Measurements from ENCODE around the gene TSTD1. TPM values are rescaled to one million over a fixed set of nuclear protein-coding genes. Genes with fewer than 3 reads are reported as not detected.

TSTD1 gene
- polyA plus RNA-seq, 3 donors, result 61.6 to 79.0 (median 67.7) TPM

Other genes with a start within 250 kb of the TSTD1 start
- under 1 TPM; 0.07 to 0.20 (median 0.14) TPM for gene LY9, start 242.8 kb downstream of the TSTD1 start, polyA plus RNA-seq (ENCODE audit: insufficient read length in 3 of 3)
- under 1 TPM; 0.22 to 0.43 (median 0.23) TPM for gene CD244, start 176.1 kb downstream of the TSTD1 start, polyA plus RNA-seq (ENCODE audit: insufficient read length in 3 of 3)
- 1 to 10 TPM; 1.4 to 5.1 (median 2.7) TPM for gene ITLN1, start 153.8 kb downstream of the TSTD1 start, polyA plus RNA-seq (ENCODE audit: insufficient read length in 3 of 3)
- gene ITLN2, start 84.2 kb downstream of the TSTD1 start, polyA plus RNA-seq (ENCODE audit: insufficient read length in 3 of 3), result under 1 TPM in 1 of 3 donors, not detected in 2; 0.10 TPM
- gene F11R, start 17.8 kb downstream of the TSTD1 start, polyA plus RNA-seq (ENCODE audit: insufficient read length in 3 of 3), result 100 to 1,000 TPM in 1 of 3 donors, 10 to 100 TPM in 2; 79.3 to 103 (median 89.2) TPM
- 10 to 100 TPM; 59.2 to 64.1 (median 63.6) TPM for gene USF1, start 7.0 kb upstream of the TSTD1 start, polyA plus RNA-seq (ENCODE audit: insufficient read length in 3 of 3)
- 1 to 10 TPM; 1.9 to 2.8 (median 2.4) TPM for gene ARHGAP30, start 30.9 kb upstream of the TSTD1 start, polyA plus RNA-seq (ENCODE audit: insufficient read length in 3 of 3)
- 1 to 10 TPM; 3.9 to 4.8 (median 4.4) TPM for gene NECTIN4, start 50.6 kb upstream of the TSTD1 start, polyA plus RNA-seq (ENCODE audit: insufficient read length in 3 of 3)
- gene KLHDC9, start 59.4 kb upstream of the TSTD1 start, polyA plus RNA-seq (ENCODE audit: insufficient read length in 3 of 3), result 10 to 100 TPM; 17.1 to 20.3 (median 19.0) TPM
- gene PFDN2, start 79.1 kb upstream of the TSTD1 start, polyA plus RNA-seq (ENCODE audit: insufficient read length in 3 of 3), result 10 to 100 TPM; 68.8 to 96.1 (median 69.5) TPM
- gene NIT1, start 79.1 kb upstream of the TSTD1 start, polyA plus RNA-seq (ENCODE audit: insufficient read length in 3 of 3), result 10 to 100 TPM; 51.9 to 57.2 (median 55.1) TPM
- gene DEDD, start 93.7 kb upstream of the TSTD1 start, polyA plus RNA-seq (ENCODE audit: insufficient read length in 3 of 3), result 10 to 100 TPM; 50.3 to 58.0 (median 57.8) TPM
- gene UFC1, start 115.0 kb upstream of the TSTD1 start, polyA plus RNA-seq (ENCODE audit: insufficient read length in 3 of 3), result 100 to 1,000 TPM; 123 to 161 (median 140) TPM
- gene USP21, start 120.5 kb upstream of the TSTD1 start, polyA plus RNA-seq (ENCODE audit: insufficient read length in 3 of 3), result 10 to 100 TPM; 49.0 to 52.6 (median 52.5) TPM
- 10 to 100 TPM; 38.3 to 58.6 (median 57.3) TPM for gene PPOX, start 127.5 kb upstream of the TSTD1 start, polyA plus RNA-seq (ENCODE audit: insufficient read length in 3 of 3)
- gene B4GALT3, start 138.5 kb upstream of the TSTD1 start, polyA plus RNA-seq (ENCODE audit: insufficient read length in 3 of 3), result 10 to 100 TPM; 41.4 to 47.2 (median 44.1) TPM
- under 1 TPM; 0.73 to 0.88 (median 0.86) TPM for gene ADAMTS4, start 160.1 kb upstream of the TSTD1 start, polyA plus RNA-seq (ENCODE audit: insufficient read length in 3 of 3)
- 100 to 1,000 TPM; 189 to 208 (median 198) TPM for gene NDUFS2, start 163.4 kb upstream of the TSTD1 start, polyA plus RNA-seq (ENCODE audit: insufficient read length in 3 of 3)
- gene FCER1G, start 176.3 kb upstream of the TSTD1 start, polyA plus RNA-seq (ENCODE audit: insufficient read length in 3 of 3), result 10 to 100 TPM in 2 of 3 donors, 1 to 10 TPM in 1; 9.8 to 13.9 (median 10.2) TPM
- under 1 TPM in 1 of 3 donors, not detected in 2; 0.46 TPM for gene APOA2, start 184.7 kb upstream of the TSTD1 start, polyA plus RNA-seq (ENCODE audit: insufficient read length in 3 of 3)
- gene TOMM40L, start 187.1 kb upstream of the TSTD1 start, polyA plus RNA-seq (ENCODE audit: insufficient read length in 3 of 3), result 10 to 100 TPM; 14.3 to 16.5 (median 14.4) TPM
- gene NR1I3, start 199.2 kb upstream of the TSTD1 start, polyA plus RNA-seq (ENCODE audit: insufficient read length in 3 of 3), result 1 to 10 TPM; 2.8 to 4.6 (median 3.2) TPM
- gene PCP4L1, start 219.8 kb upstream of the TSTD1 start, polyA plus RNA-seq (ENCODE audit: insufficient read length in 3 of 3), result 1 to 10 TPM; 1.1 to 1.9 (median 1.8) TPM